Testis (tissue), 3 donors: ENCODE results near the gene SH3BP4. TPM values are rescaled to one million over a fixed set of nuclear protein-coding genes. Genes with fewer than 3 reads are reported as not detected.

Experiments
- DNase-seq: peaks from one replicate; pipeline ENCODE4 v3.0.0-alpha.2; 2019
- H3K27ac ChIP-seq, 2 donors: fragments of 200-600 bp; sonication (generic); one replicate each; pipeline ENCODE4 v1.5.1; 2019
- H3K27me3 ChIP-seq: fragments of 200-600 bp; sonication (generic); one replicate; pipeline ENCODE4 v1.5.1; 2019
- H3K36me3 ChIP-seq: fragments of 200-600 bp; sonication (generic); one replicate; pipeline ENCODE4 v1.5.1; 2017; ENCODE audit warnings: low read depth; ENCODE audit errors: missing control alignments
- H3K4me1 ChIP-seq: fragments of 200-600 bp; sonication (generic); one replicate; pipeline ENCODE4 v1.5.1; 2019
- H3K4me3 ChIP-seq, 2 donors: fragments of 200-600 bp; sonication (generic); one replicate each; pipeline ENCODE4 v1.5.1; 2017 to 2019
- H3K9me3 ChIP-seq: fragments of 200-600 bp; sonication (generic); one replicate; pipeline ENCODE4 v1.5.1; 2017
- CTCF ChIP-seq, 3 experiments: fragments of 450-650 bp in 2 of 3; fragments of 200-600 bp in 1 of 3; sonication (generic) in 1 of 3; IDR thresholded peaks; one replicate each; pipeline ENCODE4 v1.5.1; 2016 to 2019; ENCODE audit warnings: antibody characterized with exemption in 3 of 3, mild to moderate bottlenecking in 2 of 3, moderate library complexity in 1 of 3
- POLR2A ChIP-seq: fragments of 450-650 bp; IDR thresholded peaks from one replicate; pipeline ENCODE4 v1.6.1; 2017; ENCODE audit warnings: antibody characterized with exemption, mild to moderate bottlenecking, moderate library complexity
- WGBS, 2 donors: methylation state at CpG; one replicate each; pipeline ENCODE4 v1.1.5; 2018; 5-methylcytosine and 5-hydroxymethylcytosine counted together
- intact Hi-C: fragments of 100-400 bp; cut with DNase I; formaldehyde crosslinking; loops from one replicate; pipeline ENCODE4 v1.15.1; 2023; ENCODE audit warnings: low total_unique reads
- polyA plus RNA-seq: library from polyadenylated mRNA; stranded (reverse); fragments of 350-450 nt; fragmentation: Illumina TruSeq; extraction: RNeasy Lipid Tissue Mini Kit (QIAGEN cat#74804); gene quantifications from one replicate; pipeline ENCODE4 v1.2.3, GENCODE V29; 2014; ENCODE audit warnings: low read depth, low replicate concordance; ENCODE audit not compliant: insufficient read depth
- total RNA-seq, 2 donors: library from RNA; depleted of rRNA; stranded (reverse); fragments of >200 nt; gene quantifications; one replicate each; pipeline ENCODE4 v1.2.3, GENCODE V29; 2016

SH3BP4 gene
- total and polyA plus RNA-seq, 3 donors from 2014 or later: 33.3 to 88.5 (median 64.4) TPM

GRCh38 chr2:234917211-234917975 lies 34.4 kb upstream of the SH3BP4 start:
- Histone ChIP-seq H3K9me3 (no peaks in the 10 kb centered on the region), H3K27me3 (no peaks in the 10 kb centered on the region), H3K4me1 (peaks cover 8% of the 10 kb centered on the region), H3K36me3 (no peaks in the 10 kb centered on the region), H3K27ac (no peak overlapping the region), H3K4me3 (no peak overlapping the region)
- DNase-seq: no peak
- WGBS, 2 donors: 36 to 40% methylated on average over 6 of the region's 6 CpGs
- intact Hi-C loops: no loop called here
- no peak for TF ChIP-seq POLR2A

DNA sequence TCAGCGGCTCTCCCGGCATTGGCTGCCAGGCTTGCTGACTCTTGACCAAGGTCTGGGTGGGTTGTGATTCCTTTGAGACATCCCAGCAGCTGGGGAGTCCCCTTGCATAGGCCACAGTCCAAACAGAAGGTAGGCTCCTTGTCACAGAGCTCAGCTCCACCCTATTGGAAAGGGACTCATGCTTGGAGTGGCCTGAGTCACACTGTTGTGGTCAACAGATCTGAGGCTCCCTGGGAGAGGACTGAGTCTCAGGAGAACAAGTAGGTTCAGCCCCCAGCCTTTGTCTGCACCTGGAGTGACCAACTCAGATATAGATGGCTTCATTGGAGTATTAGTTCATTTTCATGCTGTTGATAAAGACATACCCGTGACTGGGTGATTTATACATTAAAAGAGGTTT lies 32.1 kb upstream of the SH3BP4 start:
- no peak overlapping the region for H3K4me3 ChIP-seq
- 95% methylated on average over 3 of the region's 3 CpGs for WGBS, 2 donors
- no peaks in the 10 kb centered on the region for H3K27me3 ChIP-seq
- DNase-seq: no peak
- H3K27ac ChIP-seq: no peak overlapping the region
- no peaks in the 10 kb centered on the region for H3K36me3 ChIP-seq
- intact Hi-C loops: no loop called here
- TF ChIP-seq CTCF (IDR thresholded peaks at IDR 0.05): no peak
- H3K9me3 ChIP-seq: no peaks in the 10 kb centered on the region
- H3K4me1 ChIP-seq: peaks cover 8% of the 10 kb centered on the region

- Histone ChIP-seq H3K36me3 (no peaks in the 10 kb centered on the region), H3K4me3 (no peak overlapping the region), H3K9me3 (no peaks in the 10 kb centered on the region), H3K4me1 (peaks cover 8% of the 10 kb centered on the region), H3K27ac (no peak overlapping the region), H3K27me3 (no peaks in the 10 kb centered on the region)
- no peak for DNase-seq
- intact Hi-C loops: no loop called here
- WGBS, 2 donors: 94 to 96% methylated on average over 2 of the region's 2 CpGs
- no peak for TF ChIP-seq CTCF (IDR thresholded peaks at IDR 0.05)
- no peak for TF ChIP-seq POLR2A
These were observed 31.0 kb upstream of the SH3BP4 start for GRCh38 chr2:234920836-234921235.

- Histone ChIP-seq H3K4me1 (no peaks in the 10 kb centered on the region), H3K9me3 (no peaks in the 10 kb centered on the region), H3K27ac (no peak overlapping the region), H3K4me3 (no peak overlapping the region), H3K36me3 (no peaks in the 10 kb centered on the region), H3K27me3 (no peaks in the 10 kb centered on the region)
- intact Hi-C loops: no loop called here
- TF ChIP-seq POLR2A (no peak), CTCF (IDR thresholded peaks at IDR 0.05) (no peak)
- 91 to 94% methylated on average over 11 of the region's 11 CpGs for WGBS, 2 donors
- DNase-seq: no peak
These were observed 22.8 kb upstream of the SH3BP4 start for GRCh38 chr2:234929002-234929401.

DNA sequence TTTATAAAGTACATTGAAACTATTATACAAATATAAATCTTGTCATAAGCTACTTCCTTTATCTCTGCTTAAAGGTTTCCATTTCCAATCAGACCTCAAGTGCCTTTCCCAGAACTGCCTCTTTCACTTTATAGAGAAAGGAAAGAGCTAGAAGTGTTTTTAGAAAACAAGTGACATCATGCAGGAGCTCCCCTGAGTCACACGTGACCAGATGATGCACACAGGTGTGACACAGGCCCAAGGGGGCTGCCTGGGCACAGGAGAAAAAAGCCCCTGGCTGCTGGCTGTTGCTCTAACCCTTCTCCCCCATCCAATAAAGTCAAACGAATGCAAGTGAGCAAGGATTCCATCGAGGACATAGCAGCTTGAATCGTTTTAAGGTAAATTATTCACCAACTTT lies 21.4 kb upstream of the SH3BP4 start:
- DNase-seq: no peak
- Histone ChIP-seq H3K27ac (no peak overlapping the region), H3K27me3 (no peaks in the 10 kb centered on the region), H3K4me3 (no peak overlapping the region), H3K9me3 (no peaks in the 10 kb centered on the region), H3K4me1 (no peaks in the 10 kb centered on the region), H3K36me3 (no peaks in the 10 kb centered on the region)
- TF ChIP-seq CTCF (IDR thresholded peaks at IDR 0.05) (no peak), POLR2A (no peak)
- WGBS, 2 donors: 73 to 79% methylated on average over 4 of the region's 4 CpGs
- intact Hi-C loops: no loop called here
